GM23338 (cell line): ENCODE data around the gene SCN1B. TPM values are rescaled to one million over a fixed set of nuclear protein-coding genes. Genes with fewer than 3 reads are reported as not detected.

Source experiments
- ATAC-seq: fragments of 200-7000 bp; cut with Tn5 transposase; 3 replicates; pipeline ENCODE4 v1.9.1; 2020
- DNase-seq: peaks from one replicate; pipeline ENCODE4 v3.0.0-alpha.2; 2015; ENCODE audit warnings: low spot score
- H2AFZ ChIP-seq: fragments of 200-600 bp; sonication (generic); 2 replicates; pipeline ENCODE4 v1.8.0; 2016; ENCODE audit warnings: antibody characterized with exemption, mild to moderate bottlenecking, moderate library complexity
- H3F3A ChIP-seq: fragments of 200-600 bp; sonication (generic); replicated peaks from 2 replicates; pipeline ENCODE4 v1.8.0; 2017; ENCODE audit warnings: antibody characterized with exemption, mixed run types, low read depth
- H3K27ac ChIP-seq: fragments of 200-600 bp; sonication (generic); 2 replicates; pipeline ENCODE4 v1.6.1; 2016; ENCODE audit warnings: low read depth
- H3K27me3 ChIP-seq: fragments of 200-600 bp; sonication (generic); 2 replicates; pipeline ENCODE4 v1.8.0; 2016; ENCODE audit warnings: mild to moderate bottlenecking, mixed run types, moderate library complexity; ENCODE audit not compliant: insufficient read depth
- H3K36me3 ChIP-seq: fragments of 200-600 bp; sonication (generic); 2 replicates; pipeline ENCODE4 v1.8.0; 2016; ENCODE audit warnings: mild to moderate bottlenecking; ENCODE audit not compliant: insufficient read depth
- H3K4me1 ChIP-seq: fragments of 200-600 bp; sonication (generic); 2 replicates; pipeline ENCODE4 v1.8.0; 2016; ENCODE audit warnings: mild to moderate bottlenecking, moderate library complexity; ENCODE audit not compliant: insufficient read depth
- H3K4me2 ChIP-seq: fragments of 200-600 bp; sonication (generic); 2 replicates; pipeline ENCODE4 v1.7.1; 2017; ENCODE audit warnings: mixed run types
- H3K4me3 ChIP-seq: fragments of 200-600 bp; sonication (generic); 2 replicates; pipeline ENCODE4 v1.6.1; 2016; ENCODE audit warnings: mixed run types
- H3K79me2 ChIP-seq: fragments of 200-600 bp; sonication (generic); replicated peaks from 2 replicates; pipeline ENCODE4 v1.8.0; 2017; ENCODE audit warnings: mild to moderate bottlenecking; ENCODE audit not compliant: insufficient read depth
- H3K9me2 ChIP-seq: fragments of 200-600 bp; sonication (generic); 2 replicates; pipeline ENCODE4 v1.8.0; 2017; ENCODE audit not compliant: insufficient read depth
- H4K20me1 ChIP-seq: fragments of 200-600 bp; sonication (generic); replicated peaks from 2 replicates; pipeline ENCODE4 v1.8.0; 2017; ENCODE audit warnings: mild to moderate bottlenecking; ENCODE audit not compliant: insufficient read depth
- H3K27ac Mint-ChIP-seq: 2 replicates; pipeline ENCODE4 v1.8.0; 2020; ENCODE audit warnings: inconsistent platforms, mild to moderate bottlenecking, moderate library complexity, mixed read lengths
- H3K27me3 Mint-ChIP-seq: 3 replicates; pipeline ENCODE4 v1.8.0; 2022; ENCODE audit warnings: low read depth, mild to moderate bottlenecking, moderate library complexity, mixed read lengths, inconsistent platforms; ENCODE audit not compliant: insufficient read depth, poor library complexity
- H3K36me3 Mint-ChIP-seq: 3 replicates; pipeline ENCODE4 v1.8.0; 2021; ENCODE audit warnings: low read depth, mild to moderate bottlenecking, inconsistent platforms, moderate library complexity, mixed read lengths
- H3K4me1 Mint-ChIP-seq: 3 replicates; pipeline ENCODE4 v1.8.0; 2020; ENCODE audit warnings: mild to moderate bottlenecking, inconsistent platforms, mixed read lengths
- H3K4me3 Mint-ChIP-seq: 3 replicates; pipeline ENCODE4 v1.8.0; 2021; ENCODE audit warnings: moderate library complexity, mild to moderate bottlenecking, inconsistent platforms, mixed read lengths
- H3K9me3 Mint-ChIP-seq: 3 replicates; pipeline ENCODE4 v1.8.0; 2020; ENCODE audit warnings: moderate library complexity, mild to moderate bottlenecking, inconsistent platforms, mixed read lengths
- CREB1 ChIP-seq: fragments of 250-450 bp; sonication (Bioruptor Pico); IDR thresholded peaks from 2 replicates; pipeline ENCODE4 v1.5.0; 2020; ENCODE audit warnings: low read depth, mild to moderate bottlenecking, moderate library complexity
- EZH2 ChIP-seq: fragments of 200-600 bp; sonication (generic); IDR thresholded peaks from one replicate; pipeline ENCODE4 v1.8.0; 2017; ENCODE audit warnings: antibody characterized with exemption, mild to moderate bottlenecking, low read depth; ENCODE audit not compliant: unreplicated experiment
- EZH2phosphoT487 ChIP-seq: fragments of 200-600 bp; sonication (generic); IDR thresholded peaks from one replicate; pipeline ENCODE4 v1.8.1; 2018; ENCODE audit warnings: antibody characterized with exemption; ENCODE audit not compliant: unreplicated experiment
- JUNB ChIP-seq: IDR thresholded peaks from one replicate; pipeline ENCODE4 v1.6.1; 2016; ENCODE audit warnings: antibody characterized with exemption; ENCODE audit not compliant: unreplicated experiment
- NANOG ChIP-seq: IDR thresholded peaks from 2 replicates; pipeline ENCODE4 v1.6.1; 2016; ENCODE audit warnings: antibody characterized with exemption, borderline replicate concordance
- POLR2AphosphoS5 ChIP-seq: IDR thresholded peaks from 2 replicates; pipeline ENCODE4 v1.6.1; 2016; ENCODE audit warnings: antibody characterized with exemption, low read depth
- ZNF114 ChIP-seq: fragments of 250-450 bp; sonication (Bioruptor Pico); IDR thresholded peaks from 2 replicates; pipeline ENCODE4 v1.5.0; 2020; ENCODE audit warnings: mild to moderate bottlenecking, moderate library complexity
- ZNF331 ChIP-seq: fragments of 250-450 bp; sonication (Bioruptor Pico); IDR thresholded peaks from 2 replicates; pipeline ENCODE4 v1.5.0; 2020; ENCODE audit warnings: low read depth, mild to moderate bottlenecking, moderate library complexity
- polyA plus RNA-seq: library from polyadenylated mRNA; unstranded; fragments of >200 nt; fragmentation: Nextera tagmentation; extraction: Ambion mirVana; gene quantifications from 2 replicates; pipeline ENCODE4 v1.2.1, GENCODE V29; 2016
- total RNA-seq: library from RNA; depleted of rRNA; stranded (reverse); fragments of >200 nt; shearing (Covaris generic); gene quantifications from 2 replicates; pipeline ENCODE4 v1.2.3, GENCODE V29; 2014
- TF ChIP-seq, protein P1 (sequence below): IDR thresholded peaks from one replicate; pipeline ENCODE4 v1.6.1; 2018; ENCODE audit warnings: antibody characterized with exemption; ENCODE audit not compliant: unreplicated experiment
- TF ChIP-seq, protein P2 (sequence below), 2 experiments: fragments of 200-600 bp in 1 of 2; sonication (generic) in 1 of 2; conservative IDR thresholded peaks; 2 replicates each; pipeline versions ENCODE4 v1.5.1 to v1.6.1; 2016 to 2017; ENCODE audit warnings: antibody characterized with exemption in 2 of 2, low read depth in 2 of 2, mild to moderate bottlenecking in 2 of 2, moderate library complexity in 1 of 2
- TF ChIP-seq, protein P3 (sequence below): IDR thresholded peaks from 2 replicates; pipeline ENCODE4 v1.6.1; 2016; ENCODE audit warnings: antibody characterized with exemption

Gene SCN1B
- total and polyA plus RNA-seq, 2 experiments from 2014 or later = 1.7 to 4.8 TPM

DNA sequence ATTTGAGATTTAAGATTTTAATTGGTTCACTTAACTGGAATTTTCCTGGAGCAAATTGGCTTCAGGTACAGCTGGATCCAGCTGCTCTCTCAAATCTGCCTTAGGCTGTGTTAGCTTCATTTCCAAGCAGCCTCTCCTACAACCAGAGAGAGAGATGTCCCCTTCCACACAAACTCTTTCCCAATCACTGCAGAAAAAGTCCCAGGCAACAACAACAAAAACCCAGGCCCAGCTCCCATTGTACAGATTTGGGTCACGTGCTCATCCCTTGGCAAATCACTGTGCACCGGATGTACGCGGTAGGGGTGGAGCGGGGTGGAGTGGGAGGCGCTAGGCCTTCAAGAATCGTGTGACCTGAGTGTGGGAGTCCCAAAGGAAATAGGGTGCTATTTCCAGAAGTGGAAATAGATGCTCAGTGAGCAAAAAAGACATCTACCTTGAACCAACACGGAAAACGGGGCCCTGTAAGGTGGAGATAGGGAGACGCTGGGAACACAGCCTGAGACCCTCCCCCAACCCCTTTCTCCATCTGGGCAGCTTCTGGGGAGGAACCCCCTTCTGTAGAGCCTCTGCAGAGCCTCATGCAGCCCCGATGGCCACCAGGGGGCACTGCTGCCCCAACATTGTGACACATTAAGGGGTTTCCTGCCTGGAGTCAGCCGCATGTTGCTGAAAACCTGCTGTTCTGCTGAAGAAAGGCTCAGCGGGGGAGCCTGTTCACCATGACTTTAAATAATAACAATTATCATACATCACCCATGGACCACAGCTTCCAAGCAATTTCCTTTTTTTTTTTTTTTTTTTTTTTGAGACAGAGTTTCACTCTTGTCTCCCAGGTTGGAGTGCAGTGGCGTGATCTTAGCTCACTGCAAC lies 36.7 kb downstream of the SCN1B start:
- Histone ChIP-seq H3K9me2 (0 out of 2 replicates have a peak, but pooled peaks cover 4% of the 10 kb centered on the region), H3K4me2 (0 out of 2 replicates have a peak overlapping the region, but pooled peaks have one; percentile 35), H3F3A (peaks cover 18% of the 10 kb centered on the region; the same call in 1 of the 2 replicates), H3K36me3 (no peaks in the 10 kb centered on the region), H3K27ac (peak overlapping the region; percentile 96), H3K4me3 (no peak overlapping the region), H3K27me3 (peaks cover 5% of the 10 kb centered on the region; the same call in 1 of the 2 replicates), H3K4me1 (peaks cover 20% of the 10 kb centered on the region), H4K20me1 (no peaks in the 10 kb centered on the region), H3K79me2 (no peaks in the 10 kb centered on the region), H2AFZ (no peak overlapping the region)
- peak; percentile 90 for ATAC-seq
- peak; percentile 98 for DNase-seq
- Mint-ChIP-seq H3K4me3 (peak overlapping the region; percentile 24; the same call in 2 of the 3 replicates), H3K36me3 (no peaks in the 10 kb centered on the region; the same call in 2 of the 3 replicates), H3K27me3 (peaks cover 24% of the 10 kb centered on the region), H3K27ac (peak overlapping the region; percentile 99), H3K4me1 (peaks cover 29% of the 10 kb centered on the region), H3K9me3 (0 out of 3 replicates have a peak, but pooled peaks cover 5% of the 10 kb centered on the region)
- TF ChIP-seq ZNF114 (CRISPR knock-in tag) = 0 out of 2 replicates have a peak, but pooled peaks have one; percentile 30
- no peak for TF ChIP-seq JUNB
- TF ChIP-seq NANOG = no peak
- no peak for TF ChIP-seq EZH2phosphoT487
- TF ChIP-seq POLR2AphosphoS5 = peak; percentile 27; the same call in 1 of the 2 replicates
- TF ChIP-seq, protein P1, sequence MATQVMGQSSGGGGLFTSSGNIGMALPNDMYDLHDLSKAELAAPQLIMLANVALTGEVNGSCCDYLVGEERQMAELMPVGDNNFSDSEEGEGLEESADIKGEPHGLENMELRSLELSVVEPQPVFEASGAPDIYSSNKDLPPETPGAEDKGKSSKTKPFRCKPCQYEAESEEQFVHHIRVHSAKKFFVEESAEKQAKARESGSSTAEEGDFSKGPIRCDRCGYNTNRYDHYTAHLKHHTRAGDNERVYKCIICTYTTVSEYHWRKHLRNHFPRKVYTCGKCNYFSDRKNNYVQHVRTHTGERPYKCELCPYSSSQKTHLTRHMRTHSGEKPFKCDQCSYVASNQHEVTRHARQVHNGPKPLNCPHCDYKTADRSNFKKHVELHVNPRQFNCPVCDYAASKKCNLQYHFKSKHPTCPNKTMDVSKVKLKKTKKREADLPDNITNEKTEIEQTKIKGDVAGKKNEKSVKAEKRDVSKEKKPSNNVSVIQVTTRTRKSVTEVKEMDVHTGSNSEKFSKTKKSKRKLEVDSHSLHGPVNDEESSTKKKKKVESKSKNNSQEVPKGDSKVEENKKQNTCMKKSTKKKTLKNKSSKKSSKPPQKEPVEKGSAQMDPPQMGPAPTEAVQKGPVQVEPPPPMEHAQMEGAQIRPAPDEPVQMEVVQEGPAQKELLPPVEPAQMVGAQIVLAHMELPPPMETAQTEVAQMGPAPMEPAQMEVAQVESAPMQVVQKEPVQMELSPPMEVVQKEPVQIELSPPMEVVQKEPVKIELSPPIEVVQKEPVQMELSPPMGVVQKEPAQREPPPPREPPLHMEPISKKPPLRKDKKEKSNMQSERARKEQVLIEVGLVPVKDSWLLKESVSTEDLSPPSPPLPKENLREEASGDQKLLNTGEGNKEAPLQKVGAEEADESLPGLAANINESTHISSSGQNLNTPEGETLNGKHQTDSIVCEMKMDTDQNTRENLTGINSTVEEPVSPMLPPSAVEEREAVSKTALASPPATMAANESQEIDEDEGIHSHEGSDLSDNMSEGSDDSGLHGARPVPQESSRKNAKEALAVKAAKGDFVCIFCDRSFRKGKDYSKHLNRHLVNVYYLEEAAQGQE = no peak
- TF ChIP-seq CREB1 (CRISPR knock-in tag) = peak; percentile 43; the same call in 1 of the 2 replicates
- no peak for TF ChIP-seq EZH2
- TF ChIP-seq, protein P2, sequence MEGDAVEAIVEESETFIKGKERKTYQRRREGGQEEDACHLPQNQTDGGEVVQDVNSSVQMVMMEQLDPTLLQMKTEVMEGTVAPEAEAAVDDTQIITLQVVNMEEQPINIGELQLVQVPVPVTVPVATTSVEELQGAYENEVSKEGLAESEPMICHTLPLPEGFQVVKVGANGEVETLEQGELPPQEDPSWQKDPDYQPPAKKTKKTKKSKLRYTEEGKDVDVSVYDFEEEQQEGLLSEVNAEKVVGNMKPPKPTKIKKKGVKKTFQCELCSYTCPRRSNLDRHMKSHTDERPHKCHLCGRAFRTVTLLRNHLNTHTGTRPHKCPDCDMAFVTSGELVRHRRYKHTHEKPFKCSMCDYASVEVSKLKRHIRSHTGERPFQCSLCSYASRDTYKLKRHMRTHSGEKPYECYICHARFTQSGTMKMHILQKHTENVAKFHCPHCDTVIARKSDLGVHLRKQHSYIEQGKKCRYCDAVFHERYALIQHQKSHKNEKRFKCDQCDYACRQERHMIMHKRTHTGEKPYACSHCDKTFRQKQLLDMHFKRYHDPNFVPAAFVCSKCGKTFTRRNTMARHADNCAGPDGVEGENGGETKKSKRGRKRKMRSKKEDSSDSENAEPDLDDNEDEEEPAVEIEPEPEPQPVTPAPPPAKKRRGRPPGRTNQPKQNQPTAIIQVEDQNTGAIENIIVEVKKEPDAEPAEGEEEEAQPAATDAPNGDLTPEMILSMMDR (conservative IDR thresholded peaks at IDR 0.05; ENCODE audit: low read depth in 2 of 2) = peak; percentile 96 to 99
- peak; percentile 51 for TF ChIP-seq ZNF331
- TF ChIP-seq, protein P3, sequence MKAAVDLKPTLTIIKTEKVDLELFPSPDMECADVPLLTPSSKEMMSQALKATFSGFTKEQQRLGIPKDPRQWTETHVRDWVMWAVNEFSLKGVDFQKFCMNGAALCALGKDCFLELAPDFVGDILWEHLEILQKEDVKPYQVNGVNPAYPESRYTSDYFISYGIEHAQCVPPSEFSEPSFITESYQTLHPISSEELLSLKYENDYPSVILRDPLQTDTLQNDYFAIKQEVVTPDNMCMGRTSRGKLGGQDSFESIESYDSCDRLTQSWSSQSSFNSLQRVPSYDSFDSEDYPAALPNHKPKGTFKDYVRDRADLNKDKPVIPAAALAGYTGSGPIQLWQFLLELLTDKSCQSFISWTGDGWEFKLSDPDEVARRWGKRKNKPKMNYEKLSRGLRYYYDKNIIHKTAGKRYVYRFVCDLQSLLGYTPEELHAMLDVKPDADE = no peak
